Neuronal stem cell (in vitro differentiated cells): ENCODE measurements around the gene TRAP1.
"Not testable (repeated sequence)": the region's sequence is repeated elsewhere in the genome, so short reads cannot be mapped to it uniquely, and the experiment has no call there.

ENCODE experiments used
- DNase-seq: peaks from one replicate; pipeline ENCODE4 v3.0.0-alpha.2; 2013; ENCODE audit warnings: low spot score
- H2AFZ ChIP-seq: one replicate; pipeline ENCODE4 v1.6.1; 2013; ENCODE audit warnings: mild to moderate bottlenecking, low read length, inconsistent platforms
- H2AK5ac ChIP-seq: 2 replicates; pipeline ENCODE4 v1.6.1; 2013; ENCODE audit warnings: low read depth, mild to moderate bottlenecking, inconsistent platforms, low read length, moderate library complexity, mixed read lengths
- H2BK120ac ChIP-seq: 2 replicates; pipeline ENCODE4 v1.6.1; 2013; ENCODE audit warnings: low read depth, mild to moderate bottlenecking, inconsistent platforms, low read length, moderate library complexity, mixed read lengths
- H2BK12ac ChIP-seq: one replicate; pipeline ENCODE4 v1.6.1; 2013; ENCODE audit warnings: low read length, inconsistent platforms
- H2BK15ac ChIP-seq: 2 replicates; pipeline ENCODE4 v1.6.1; 2013; ENCODE audit warnings: mild to moderate bottlenecking, low read length, inconsistent platforms, mixed read lengths
- H2BK5ac ChIP-seq: one replicate; pipeline ENCODE4 v1.6.1; 2013; ENCODE audit warnings: inconsistent platforms, mild to moderate bottlenecking, low read length, moderate library complexity
- H3K14ac ChIP-seq: one replicate; pipeline ENCODE4 v1.6.1; 2013; ENCODE audit warnings: low read length, inconsistent platforms
- H3K18ac ChIP-seq: 2 replicates; pipeline ENCODE4 v1.6.1; 2013; ENCODE audit warnings: low read length, inconsistent platforms
- H3K23ac ChIP-seq: 2 replicates; pipeline ENCODE4 v1.6.1; 2013; ENCODE audit warnings: low read depth, mild to moderate bottlenecking, mixed read lengths, low read length, inconsistent platforms; ENCODE audit not compliant: poor library complexity
- H3K27ac ChIP-seq: replicated peaks from 3 replicates; pipeline ENCODE4 v1.5.1; 2013; ENCODE audit warnings: low read length, inconsistent platforms
- H3K27me3 ChIP-seq, 3 experiments: 2 replicates each; pipeline ENCODE4 v1.6.1; 2013; ENCODE audit warnings: low read length in 3 of 3, mild to moderate bottlenecking in 2 of 3, inconsistent platforms in 1 of 3, low read depth in 1 of 3, mixed read lengths in 1 of 3, moderate library complexity in 1 of 3; ENCODE audit not compliant: control insufficient read depth in 3 of 3, insufficient read depth in 3 of 3
- H3K36me3 ChIP-seq, 2 donors: replicated peaks in 1 of 2; 2 replicates each; pipeline ENCODE4 v1.6.1; 2013; ENCODE audit warnings: low read length in 2 of 2; ENCODE audit not compliant: control insufficient read depth in 2 of 2, insufficient read depth in 2 of 2
- H3K4ac ChIP-seq: 2 replicates; pipeline ENCODE4 v1.6.1; 2013; ENCODE audit warnings: inconsistent platforms, mild to moderate bottlenecking, low read length, moderate library complexity
- H3K4me1 ChIP-seq, 2 donors: 1 replicate in 1 of 2; 2 replicates in 1 of 2; pipeline ENCODE4 v1.6.1; 2013; ENCODE audit warnings: low read length in 2 of 2, low read depth in 1 of 2; ENCODE audit not compliant: control insufficient read depth in 2 of 2, insufficient read depth in 1 of 2
- H3K4me2 ChIP-seq: one replicate; pipeline ENCODE4 v1.6.1; 2013; ENCODE audit warnings: mild to moderate bottlenecking, low read length, inconsistent platforms; ENCODE audit not compliant: insufficient read depth, poor library complexity, severe bottlenecking
- H3K4me3 ChIP-seq, 2 donors: 2 replicates each; pipeline ENCODE4 v1.5.1; 2013; ENCODE audit warnings: low read length in 2 of 2, mild to moderate bottlenecking in 2 of 2, inconsistent platforms in 1 of 2, moderate library complexity in 1 of 2
- H3K79me1 ChIP-seq: one replicate; pipeline ENCODE4 v1.6.1; 2013; ENCODE audit warnings: low read depth, mild to moderate bottlenecking, inconsistent platforms, low read length, moderate library complexity
- H3K9ac ChIP-seq: one replicate; pipeline ENCODE4 v1.6.1; 2013; ENCODE audit warnings: mild to moderate bottlenecking, low read depth, low read length, inconsistent platforms; ENCODE audit not compliant: poor library complexity
- H3K9me3 ChIP-seq, 2 donors: replicated peaks in 1 of 2; 2 replicates each; pipeline versions ENCODE3 to v1.6.1; 2013; ENCODE audit warnings: low read length in 2 of 2, mild to moderate bottlenecking in 2 of 2, inconsistent platforms in 1 of 2, low read depth in 1 of 2, mixed read lengths in 1 of 2, moderate library complexity in 1 of 2; ENCODE audit not compliant: control insufficient read depth in 2 of 2, insufficient read depth in 1 of 2
- H4K8ac ChIP-seq: one replicate; pipeline ENCODE4 v1.6.1; 2013; ENCODE audit warnings: low read depth, mild to moderate bottlenecking, inconsistent platforms, low read length, moderate library complexity
- H4K91ac ChIP-seq: one replicate; pipeline ENCODE4 v1.6.1; 2013; ENCODE audit warnings: low read length, low read depth, mild to moderate bottlenecking, inconsistent platforms; ENCODE audit not compliant: poor library complexity
- WGBS, 2 donors: extraction: QIAGEN DNeasy Blood & Tissue Kit; methylation state at CpG; one replicate each; pipeline ENCODE4 v1.1.7; 2013; ENCODE audit warnings: missing lambda C conversion rate in 2 of 2, mixed read lengths in 1 of 2; ENCODE audit not compliant: insufficient read length in 2 of 2, insufficient replicate concordance in 1 of 2; ENCODE audit errors: extremely low coverage in 2 of 2; 5-methylcytosine and 5-hydroxymethylcytosine counted together

Gene TRAP1

GRCh38 chr16:3715430-3715829 is 1.9 kb downstream of the TRAP1 start:
- H2BK5ac ChIP-seq: no peak overlapping the region
- peaks cover 1 to 4% of the 10 kb centered on the region in 2 donors for H3K4me1 ChIP-seq
- no peak overlapping the region for H4K91ac ChIP-seq
- H3K9me3 ChIP-seq: no peaks in the 10 kb centered on the region
- H2AK5ac ChIP-seq: no peak overlapping the region
- no CpG with 5 or more reads among the region's 7 CpGs for WGBS, 2 donors
- H3K36me3 ChIP-seq: peaks cover 8 to 36% of the 10 kb centered on the region in 2 donors
- no peak overlapping the region for H2AFZ ChIP-seq
- H4K8ac ChIP-seq: no peak overlapping the region
- no peak overlapping the region for H3K4me3 ChIP-seq
- no peak overlapping the region for H3K14ac ChIP-seq
- H3K4me2 ChIP-seq: no peak overlapping the region
- no peak for DNase-seq
- H3K27ac ChIP-seq: no peak overlapping the region
- H3K79me1 ChIP-seq: peaks cover 12% of the 10 kb centered on the region
- no peak overlapping the region for H2BK12ac ChIP-seq
- no peaks in the 10 kb centered on the region for H3K27me3 ChIP-seq
- no peak overlapping the region for H3K9ac ChIP-seq
- H3K23ac ChIP-seq: no peak overlapping the region
- H2BK120ac ChIP-seq: no peak overlapping the region
- H3K4ac ChIP-seq: no peak overlapping the region
- H2BK15ac ChIP-seq: no peak overlapping the region
- H3K18ac ChIP-seq: no peak overlapping the region

GRCh38 chr16:3714378-3714777 is 2.9 kb downstream of the TRAP1 start:
- H3K4me2 ChIP-seq, H2BK15ac ChIP-seq, H4K8ac ChIP-seq, H2AFZ ChIP-seq, H3K14ac ChIP-seq, H3K9ac ChIP-seq, H3K4me1 ChIP-seq, H3K18ac ChIP-seq, H3K27me3 ChIP-seq, H3K23ac ChIP-seq, H2AK5ac ChIP-seq, H2BK12ac ChIP-seq, DNase-seq, H3K9me3 ChIP-seq, H4K91ac ChIP-seq, H3K4me3 ChIP-seq, H3K27ac ChIP-seq, H2BK5ac ChIP-seq, H2BK120ac ChIP-seq, H3K4ac ChIP-seq: not testable (repeated sequence)
- no CpG with 5 or more reads among the region's 10 CpGs for WGBS, 2 donors
- H3K36me3 ChIP-seq: peaks cover 8 to 46% of the 10 kb centered on the region in 2 donors
- peaks cover 14% of the 10 kb centered on the region for H3K79me1 ChIP-seq

- Histone ChIP-seq H3K14ac (no peak overlapping the region), H2BK12ac (no peak overlapping the region), H3K4me2 (no peak overlapping the region), H3K9ac (no peak overlapping the region), H3K4me1 (peaks cover 1 to 4% of the 10 kb centered on the region in 2 donors), H2BK15ac (no peak overlapping the region), H2AK5ac (no peak overlapping the region), H3K9me3 (no peaks in the 10 kb centered on the region), H3K18ac (no peak overlapping the region), H3K27me3 (no peaks in the 10 kb centered on the region), H2AFZ (no peak overlapping the region), H3K4ac (no peak overlapping the region), H3K23ac (no peak overlapping the region), H3K79me1 (peaks cover 14% of the 10 kb centered on the region), H2BK120ac (no peak overlapping the region), H3K27ac (no peak overlapping the region), H4K8ac (no peak overlapping the region), H3K4me3 (no peak overlapping the region), H2BK5ac (no peak overlapping the region), H4K91ac (no peak overlapping the region), H3K36me3 (peaks cover 8 to 50% of the 10 kb centered on the region in 2 donors)
- WGBS, 2 donors: no CpG with 5 or more reads among the region's 15 CpGs
- DNase-seq: no peak
Measured at GRCh38 chr16:3713587-3714242, 3.6 kb downstream of the TRAP1 start.

- Histone ChIP-seq H3K4me3 (no peak overlapping the region), H3K14ac (no peak overlapping the region), H3K27me3 (no peaks in the 10 kb centered on the region), H3K18ac (no peak overlapping the region), H3K4ac (no peak overlapping the region), H3K23ac (no peak overlapping the region), H2AK5ac (no peak overlapping the region), H3K4me1 (peaks cover 1 to 4% of the 10 kb centered on the region in 2 donors), H2BK15ac (no peak overlapping the region), H3K9me3 (no peaks in the 10 kb centered on the region), H3K4me2 (no peak overlapping the region), H2BK120ac (no peak overlapping the region), H2AFZ (no peak overlapping the region), H4K8ac (no peak overlapping the region), H3K36me3 (peaks cover 8 to 52% of the 10 kb centered on the region in 2 donors), H4K91ac (no peak overlapping the region), H3K9ac (no peak overlapping the region), H3K27ac (no peak overlapping the region), H2BK12ac (no peak overlapping the region), H3K79me1 (peaks cover 16% of the 10 kb centered on the region), H2BK5ac (no peak overlapping the region)
- DNase-seq: no peak
- no CpG with 5 or more reads among the region's 16 CpGs for WGBS, 2 donors
Measured at GRCh38 chr16:3712861-3713372, 4.4 kb downstream of the TRAP1 start.
